HL-60 (cell line): ENCODE results near the gene ALDOC.

Experiments used
- DNase-seq, 2 experiments: peaks; one replicate each; pipeline ENCODE4 v3.0.0-alpha.2; 2010 to 2020; ENCODE audit warnings: low read depth in 1 of 2, low spot score in 1 of 2
- H3K27ac ChIP-seq: fragments of 250-450 bp; sonication (Bioruptor Pico); replicated peaks from 2 replicates; pipeline ENCODE4 v1.5.1; 2020; ENCODE audit warnings: mild to moderate bottlenecking, moderate library complexity
- H3K27me3 ChIP-seq: fragments of 250-450 bp; sonication (Bioruptor Pico); 2 replicates; pipeline ENCODE4 v1.5.1; 2021; ENCODE audit warnings: mild to moderate bottlenecking, moderate library complexity; ENCODE audit not compliant: insufficient read depth, poor library complexity, severe bottlenecking
- H3K4me3 ChIP-seq: replicated peaks from 2 replicates; pipeline ENCODE4 v1.5.1; 2011; ENCODE audit warnings: mild to moderate bottlenecking, control low read depth, low read length; ENCODE audit not compliant: insufficient read depth
- GABPA ChIP-seq: IDR thresholded peaks from 2 replicates; pipeline ENCODE4 v1.6.1; 2012; ENCODE audit warnings: low read depth
- POLR2AphosphoS5 ChIP-seq: IDR thresholded peaks from 2 replicates; pipeline ENCODE4 v1.6.1; 2012; ENCODE audit warnings: low read depth
- SPI1 ChIP-seq: IDR thresholded peaks from 2 replicates; pipeline ENCODE4 v1.6.1; 2012; ENCODE audit warnings: low read depth, mild to moderate bottlenecking, borderline replicate concordance
- TF ChIP-seq, protein P1 (sequence below): IDR thresholded peaks from one replicate; pipeline ENCODE4 v1.5.1; 2011; ENCODE audit warnings: low read length, control low read depth, inconsistent platforms; ENCODE audit not compliant: insufficient read depth
- TF ChIP-seq, protein P2 (sequence below): IDR thresholded peaks from 2 replicates; pipeline ENCODE4 v1.6.1; 2012; ENCODE audit warnings: low read depth; ENCODE audit not compliant: insufficient replicate concordance

Gene ALDOC

DNA sequence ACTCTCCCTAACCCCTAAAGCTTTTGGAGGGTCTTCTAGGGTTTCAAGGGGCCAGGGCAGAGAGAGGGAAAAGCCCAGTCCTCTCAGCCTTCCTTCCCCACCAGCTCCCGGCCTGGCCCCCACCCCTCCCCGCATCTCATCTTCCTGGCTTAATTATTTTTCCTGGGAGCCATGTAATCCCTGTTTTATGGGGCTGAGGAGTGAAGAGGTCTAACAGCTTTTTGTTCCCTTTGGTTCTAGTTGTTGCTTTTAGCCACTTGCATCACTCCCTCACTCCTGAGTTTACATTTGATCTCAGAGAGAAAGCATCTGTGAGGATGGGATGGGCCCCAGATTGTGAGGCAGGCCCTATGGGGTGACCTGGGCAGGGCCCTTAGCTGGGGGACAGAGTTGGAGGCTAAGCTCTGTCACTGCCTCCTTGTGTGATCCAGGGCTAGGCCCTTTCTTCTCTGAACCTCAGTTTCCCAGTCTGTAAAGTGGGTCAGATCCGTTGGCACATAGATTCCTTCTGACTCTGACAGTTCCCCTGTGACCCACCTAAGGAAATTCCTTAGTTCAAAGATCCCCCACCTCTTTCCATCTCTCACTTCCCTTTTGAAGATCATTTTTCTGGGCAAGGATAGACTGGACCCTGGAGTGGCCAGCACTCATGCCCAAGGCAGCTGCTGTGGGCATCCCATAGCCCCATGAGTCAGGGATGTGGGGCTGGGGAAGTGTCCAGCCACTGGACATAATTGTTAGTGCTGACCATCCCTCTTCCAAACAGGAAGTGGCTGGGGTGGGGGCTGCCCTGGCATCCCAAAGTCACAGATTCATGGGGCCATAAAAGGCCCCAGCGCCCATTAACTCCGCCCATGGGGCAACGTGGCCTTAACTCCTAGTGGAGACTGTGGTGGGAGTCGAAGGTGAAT is 44.4 kb downstream of the ALDOC start:
- no peak overlapping the region for H3K27ac ChIP-seq
- no peak for DNase-seq
- H3K27me3 ChIP-seq, result no peaks in the 10 kb centered on the region
- no peak for TF ChIP-seq POLR2AphosphoS5
- TF ChIP-seq, protein P1, sequence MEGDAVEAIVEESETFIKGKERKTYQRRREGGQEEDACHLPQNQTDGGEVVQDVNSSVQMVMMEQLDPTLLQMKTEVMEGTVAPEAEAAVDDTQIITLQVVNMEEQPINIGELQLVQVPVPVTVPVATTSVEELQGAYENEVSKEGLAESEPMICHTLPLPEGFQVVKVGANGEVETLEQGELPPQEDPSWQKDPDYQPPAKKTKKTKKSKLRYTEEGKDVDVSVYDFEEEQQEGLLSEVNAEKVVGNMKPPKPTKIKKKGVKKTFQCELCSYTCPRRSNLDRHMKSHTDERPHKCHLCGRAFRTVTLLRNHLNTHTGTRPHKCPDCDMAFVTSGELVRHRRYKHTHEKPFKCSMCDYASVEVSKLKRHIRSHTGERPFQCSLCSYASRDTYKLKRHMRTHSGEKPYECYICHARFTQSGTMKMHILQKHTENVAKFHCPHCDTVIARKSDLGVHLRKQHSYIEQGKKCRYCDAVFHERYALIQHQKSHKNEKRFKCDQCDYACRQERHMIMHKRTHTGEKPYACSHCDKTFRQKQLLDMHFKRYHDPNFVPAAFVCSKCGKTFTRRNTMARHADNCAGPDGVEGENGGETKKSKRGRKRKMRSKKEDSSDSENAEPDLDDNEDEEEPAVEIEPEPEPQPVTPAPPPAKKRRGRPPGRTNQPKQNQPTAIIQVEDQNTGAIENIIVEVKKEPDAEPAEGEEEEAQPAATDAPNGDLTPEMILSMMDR, result no peak
- TF ChIP-seq GABPA, result no peak
- TF ChIP-seq SPI1, result no peak
- TF ChIP-seq, protein P2, sequence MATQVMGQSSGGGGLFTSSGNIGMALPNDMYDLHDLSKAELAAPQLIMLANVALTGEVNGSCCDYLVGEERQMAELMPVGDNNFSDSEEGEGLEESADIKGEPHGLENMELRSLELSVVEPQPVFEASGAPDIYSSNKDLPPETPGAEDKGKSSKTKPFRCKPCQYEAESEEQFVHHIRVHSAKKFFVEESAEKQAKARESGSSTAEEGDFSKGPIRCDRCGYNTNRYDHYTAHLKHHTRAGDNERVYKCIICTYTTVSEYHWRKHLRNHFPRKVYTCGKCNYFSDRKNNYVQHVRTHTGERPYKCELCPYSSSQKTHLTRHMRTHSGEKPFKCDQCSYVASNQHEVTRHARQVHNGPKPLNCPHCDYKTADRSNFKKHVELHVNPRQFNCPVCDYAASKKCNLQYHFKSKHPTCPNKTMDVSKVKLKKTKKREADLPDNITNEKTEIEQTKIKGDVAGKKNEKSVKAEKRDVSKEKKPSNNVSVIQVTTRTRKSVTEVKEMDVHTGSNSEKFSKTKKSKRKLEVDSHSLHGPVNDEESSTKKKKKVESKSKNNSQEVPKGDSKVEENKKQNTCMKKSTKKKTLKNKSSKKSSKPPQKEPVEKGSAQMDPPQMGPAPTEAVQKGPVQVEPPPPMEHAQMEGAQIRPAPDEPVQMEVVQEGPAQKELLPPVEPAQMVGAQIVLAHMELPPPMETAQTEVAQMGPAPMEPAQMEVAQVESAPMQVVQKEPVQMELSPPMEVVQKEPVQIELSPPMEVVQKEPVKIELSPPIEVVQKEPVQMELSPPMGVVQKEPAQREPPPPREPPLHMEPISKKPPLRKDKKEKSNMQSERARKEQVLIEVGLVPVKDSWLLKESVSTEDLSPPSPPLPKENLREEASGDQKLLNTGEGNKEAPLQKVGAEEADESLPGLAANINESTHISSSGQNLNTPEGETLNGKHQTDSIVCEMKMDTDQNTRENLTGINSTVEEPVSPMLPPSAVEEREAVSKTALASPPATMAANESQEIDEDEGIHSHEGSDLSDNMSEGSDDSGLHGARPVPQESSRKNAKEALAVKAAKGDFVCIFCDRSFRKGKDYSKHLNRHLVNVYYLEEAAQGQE, result no peak
- no peak overlapping the region for H3K4me3 ChIP-seq

- no peak overlapping the region for H3K4me3 ChIP-seq
Observed at GRCh38 chr17:28530926-28531325, 45.8 kb downstream of the ALDOC start.

GRCh38 chr17:28530250-28530649 is 46.4 kb downstream of the ALDOC start:
- H3K4me3 ChIP-seq, result no peak overlapping the region
- H3K27me3 ChIP-seq, result no peaks in the 10 kb centered on the region
- DNase-seq, result no peak
- no peak overlapping the region for H3K27ac ChIP-seq
- TF ChIP-seq GABPA (no peak), POLR2AphosphoS5 (no peak), SPI1 (no peak)
- TF ChIP-seq, protein P1, result no peak
- TF ChIP-seq, protein P2, result no peak

More at GRCh38 chr17:28530926-28531325, 45.8 kb downstream of the ALDOC start:
- DNase-seq, result no peak
- TF ChIP-seq SPI1, result no peak
- no peak for TF ChIP-seq GABPA
- TF ChIP-seq, protein P1, result no peak
- no peak for TF ChIP-seq POLR2AphosphoS5
- TF ChIP-seq, protein P2, result no peak
- Histone ChIP-seq H3K27ac (no peak overlapping the region), H3K27me3 (no peaks in the 10 kb centered on the region)
